ENCODE results near the gene TRPM4.
"Not testable (repeated sequence)": the region's sequence is repeated elsewhere in the genome, so short reads cannot be mapped to it uniquely, and the experiment has no call there.

Gene TRPM4

GRCh38 chr19:49126575-49126974 is 31.0 kb upstream of the TRPM4 start:
- no peaks in the 10 kb centered on the region for H4K20me1 ChIP-seq (ENCODE audit: low read depth, low read length)
- no peaks in the 10 kb centered on the region for H3K36me3 ChIP-seq (ENCODE audit: low read length)
- no peak overlapping the region for H3K9ac ChIP-seq (ENCODE audit: low read length)
- no peak overlapping the region for H3K27ac ChIP-seq (ENCODE audit: low read depth, low read length)
- no peak overlapping the region for H2AFZ ChIP-seq (ENCODE audit: low read depth, low read length, severe bottlenecking)
- no peaks in the 10 kb centered on the region for H3K9me2 ChIP-seq (replicated peaks; ENCODE audit: insufficient read depth, low read length)
- no peaks in the 10 kb centered on the region for H3K9me3 ChIP-seq (ENCODE audit: insufficient read depth, low read length)
- TF ChIP-seq EZH2phosphoT487 (conservative IDR thresholded peaks at IDR 0.05; ENCODE audit: low read length) (no peak), CTCF (IDR thresholded peaks at IDR 0.05; ENCODE audit: insufficient read depth, low read length, poor library complexity, severe bottlenecking) (no peak)
- H3K4me3 ChIP-seq (ENCODE audit: insufficient read depth, low read length, poor library complexity, severe bottlenecking): no peak overlapping the region
- no peaks in the 10 kb centered on the region for H3K79me2 ChIP-seq (ENCODE audit: insufficient read depth, low read length)
- no peaks in the 10 kb centered on the region for H3F3A ChIP-seq (ENCODE audit: insufficient read depth)
- H3K4me2 ChIP-seq (ENCODE audit: low read depth, low read length, poor library complexity, severe bottlenecking): no peak overlapping the region
- H3K27me3 ChIP-seq (ENCODE audit: low read length): no peaks in the 10 kb centered on the region

- H3K9ac ChIP-seq (ENCODE audit: low read length); H3K9me2 ChIP-seq (replicated peaks; ENCODE audit: insufficient read depth, low read length); H4K20me1 ChIP-seq (ENCODE audit: low read depth, low read length); H3K27me3 ChIP-seq (ENCODE audit: low read length); H3K4me2 ChIP-seq (ENCODE audit: low read depth, low read length, poor library complexity, severe bottlenecking); H3K4me3 ChIP-seq (ENCODE audit: insufficient read depth, low read length, poor library complexity, severe bottlenecking); H3K9me3 ChIP-seq (ENCODE audit: insufficient read depth, low read length); H3K79me2 ChIP-seq (ENCODE audit: insufficient read depth, low read length); H3F3A ChIP-seq (ENCODE audit: insufficient read depth); H2AFZ ChIP-seq (ENCODE audit: low read depth, low read length, severe bottlenecking); H3K27ac ChIP-seq (ENCODE audit: low read depth, low read length); H3K36me3 ChIP-seq (ENCODE audit: low read length): not testable (repeated sequence)
These were observed 30.4 kb upstream of the TRPM4 start for GRCh38 chr19:49127225-49127624.

DNA sequence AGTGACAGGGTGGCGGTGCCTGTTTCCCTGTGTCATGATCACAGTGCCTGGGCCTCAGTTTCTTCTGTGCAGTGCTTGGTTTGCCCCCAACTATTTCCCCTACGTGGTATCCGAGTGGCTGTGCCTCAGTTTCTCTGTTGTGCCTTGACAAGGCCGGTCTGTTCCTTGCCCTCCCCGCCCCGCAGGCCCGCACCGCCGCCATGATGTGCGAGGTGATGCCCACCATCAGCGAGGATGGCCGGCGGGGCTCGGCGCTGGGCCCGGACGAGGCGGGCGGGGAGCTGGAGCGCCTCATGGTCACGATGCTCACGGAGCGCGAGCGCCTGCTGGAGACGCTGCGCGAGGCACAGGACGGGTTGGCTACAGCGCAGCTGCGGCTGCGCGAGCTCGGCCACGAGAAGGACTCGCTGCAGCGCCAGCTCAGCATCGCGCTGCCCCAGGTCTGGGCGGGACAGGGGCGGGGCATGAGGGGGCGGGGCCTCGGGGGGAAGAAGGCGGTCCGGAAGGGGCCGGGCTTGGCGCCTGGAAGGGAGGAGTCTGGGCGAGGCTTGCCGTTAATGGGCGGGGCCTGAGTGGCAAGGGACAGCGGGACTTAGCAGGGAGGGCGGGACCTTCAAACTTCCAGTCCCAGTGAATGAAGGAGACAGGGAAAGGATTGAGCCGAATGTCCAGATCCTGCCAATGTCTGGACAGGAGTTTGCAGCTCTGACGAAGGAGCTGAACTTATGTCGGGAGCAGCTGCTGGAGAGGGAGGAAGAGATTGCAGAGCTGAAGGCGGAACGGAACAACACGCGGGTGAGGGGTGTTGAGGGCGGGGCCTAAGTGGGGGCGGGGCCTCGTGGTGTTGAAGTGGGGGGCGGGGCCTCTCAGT is 29.7 kb upstream of the TRPM4 start:
- no peak for TF ChIP-seq CTCF (IDR thresholded peaks at IDR 0.05; ENCODE audit: insufficient read depth, low read length, poor library complexity, severe bottlenecking)
- TF ChIP-seq EZH2phosphoT487 (conservative IDR thresholded peaks at IDR 0.05; ENCODE audit: low read length): no peak
- Histone ChIP-seq H3K9me2 (replicated peaks; ENCODE audit: insufficient read depth, low read length) (no peaks in the 10 kb centered on the region), H2AFZ (ENCODE audit: low read depth, low read length, severe bottlenecking) (peak overlapping the region; percentile 85), H3K27ac (ENCODE audit: low read depth, low read length) (no peak overlapping the region), H3K9ac (ENCODE audit: low read length) (peak overlapping the region; percentile 40), H3F3A (ENCODE audit: insufficient read depth) (no peaks in the 10 kb centered on the region), H3K36me3 (ENCODE audit: low read length) (no peaks in the 10 kb centered on the region), H3K4me2 (ENCODE audit: low read depth, low read length, poor library complexity, severe bottlenecking) (peak overlapping the region; percentile 75), H3K27me3 (ENCODE audit: low read length) (no peaks in the 10 kb centered on the region), H3K4me3 (ENCODE audit: insufficient read depth, low read length, poor library complexity, severe bottlenecking) (peak overlapping the region; percentile 58), H3K79me2 (ENCODE audit: insufficient read depth, low read length) (no peaks in the 10 kb centered on the region), H4K20me1 (ENCODE audit: low read depth, low read length) (no peaks in the 10 kb centered on the region), H3K9me3 (ENCODE audit: insufficient read depth, low read length) (no peaks in the 10 kb centered on the region)

GRCh38 chr19:49128545-49129237 is 28.9 kb upstream of the TRPM4 start:
- Histone ChIP-seq H3K9ac (ENCODE audit: low read length) (peak overlapping the region; percentile 40; the same call in 1 of the 2 replicates), H3K27me3 (ENCODE audit: low read length) (no peaks in the 10 kb centered on the region), H3K4me2 (ENCODE audit: low read depth, low read length, poor library complexity, severe bottlenecking) (peak overlapping the region; percentile 75), H2AFZ (ENCODE audit: low read depth, low read length, severe bottlenecking) (peak overlapping the region; percentile 85), H3K9me3 (ENCODE audit: insufficient read depth, low read length) (no peaks in the 10 kb centered on the region), H3K36me3 (ENCODE audit: low read length) (no peaks in the 10 kb centered on the region), H3K4me3 (ENCODE audit: insufficient read depth, low read length, poor library complexity, severe bottlenecking) (peak overlapping the region; percentile 58), H3F3A (ENCODE audit: insufficient read depth) (no peaks in the 10 kb centered on the region), H4K20me1 (ENCODE audit: low read depth, low read length) (no peaks in the 10 kb centered on the region), H3K9me2 (replicated peaks; ENCODE audit: insufficient read depth, low read length) (no peaks in the 10 kb centered on the region), H3K27ac (ENCODE audit: low read depth, low read length) (no peak overlapping the region), H3K79me2 (ENCODE audit: insufficient read depth, low read length) (no peaks in the 10 kb centered on the region)
- TF ChIP-seq CTCF (IDR thresholded peaks at IDR 0.05; ENCODE audit: insufficient read depth, low read length, poor library complexity, severe bottlenecking) (no peak), EZH2phosphoT487 (conservative IDR thresholded peaks at IDR 0.05; ENCODE audit: low read length) (no peak)

Data from SU-DHL-6 (cell line).